Stimulated activated naive CD8-positive, alpha-beta T cell treated with anti-CD3 and anti-CD28 coated beads, Interleukin-15, Interleukin-2, amounts not matched to agents 100 ng/mL and 50 ng/mL, for 24 hours (primary cell): Measurements from ENCODE around the gene HSFX3.
"Not testable (repeated sequence)": the region's sequence is repeated elsewhere in the genome, so short reads cannot be mapped to it uniquely, and the experiment has no call there.

Experiments used
- H3K27ac Mint-ChIP-seq: one replicate; pipeline ENCODE4 v1.8.0; 2021; ENCODE audit warnings: mild to moderate bottlenecking, mixed read lengths
- H3K27me3 Mint-ChIP-seq: one replicate; pipeline ENCODE4 v1.8.0; 2021; ENCODE audit warnings: mixed read lengths
- H3K36me3 Mint-ChIP-seq: one replicate; pipeline ENCODE4 v1.8.0; 2021; ENCODE audit warnings: low read depth, mixed read lengths
- H3K4me1 Mint-ChIP-seq: one replicate; pipeline ENCODE4 v1.8.0; 2021; ENCODE audit warnings: low read depth, mixed read lengths
- H3K4me3 Mint-ChIP-seq: one replicate; pipeline ENCODE4 v1.8.0; 2021; ENCODE audit warnings: mild to moderate bottlenecking, mixed read lengths
- H3K9me3 Mint-ChIP-seq: one replicate; pipeline ENCODE4 v1.8.0; 2021; ENCODE audit warnings: mixed read lengths

The HSFX3 gene

DNA sequence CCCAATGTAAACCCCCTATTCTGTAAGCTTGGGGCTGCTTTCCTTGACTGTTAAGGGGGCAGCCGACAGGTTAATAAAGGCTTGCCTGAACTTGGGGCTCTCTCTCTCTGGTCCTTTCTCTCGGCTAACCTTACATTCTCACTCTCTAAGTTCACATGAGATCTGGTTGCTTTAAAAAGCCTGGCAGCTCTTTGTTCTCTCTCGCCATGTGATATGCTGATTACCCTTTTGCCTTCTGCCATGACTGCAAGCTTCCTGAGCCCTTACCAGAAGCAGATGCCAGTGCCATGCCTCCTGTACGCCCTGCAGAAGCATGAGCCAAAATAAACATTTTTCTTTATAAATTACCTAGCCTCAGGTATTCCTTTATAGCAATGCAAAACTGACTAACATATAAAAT is 5.5 kb upstream of the HSFX3 start:
- not testable (repeated sequence) for H3K27ac Mint-ChIP-seq, H3K4me3 Mint-ChIP-seq, H3K9me3 Mint-ChIP-seq, H3K36me3 Mint-ChIP-seq, H3K4me1 Mint-ChIP-seq, H3K27me3 Mint-ChIP-seq

DNA sequence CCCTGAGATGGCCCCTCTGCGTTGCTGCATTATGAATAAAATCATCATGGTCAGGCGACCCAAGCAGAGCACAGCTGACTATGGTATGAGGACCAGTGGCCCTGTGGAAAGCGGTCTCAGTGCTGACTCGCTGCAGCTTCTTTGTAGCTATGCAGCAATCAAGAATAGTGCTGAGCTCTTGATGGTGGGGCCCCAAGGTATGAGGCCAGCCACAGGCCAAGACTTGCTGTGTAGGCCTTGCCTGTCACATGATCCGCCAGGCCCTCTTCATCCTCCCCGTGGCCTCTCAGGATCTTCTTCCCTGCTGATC is 2.2 kb upstream of the HSFX3 start:
- H3K9me3 Mint-ChIP-seq, H3K4me1 Mint-ChIP-seq, H3K4me3 Mint-ChIP-seq, H3K27me3 Mint-ChIP-seq, H3K27ac Mint-ChIP-seq, H3K36me3 Mint-ChIP-seq: not testable (repeated sequence)

DNA sequence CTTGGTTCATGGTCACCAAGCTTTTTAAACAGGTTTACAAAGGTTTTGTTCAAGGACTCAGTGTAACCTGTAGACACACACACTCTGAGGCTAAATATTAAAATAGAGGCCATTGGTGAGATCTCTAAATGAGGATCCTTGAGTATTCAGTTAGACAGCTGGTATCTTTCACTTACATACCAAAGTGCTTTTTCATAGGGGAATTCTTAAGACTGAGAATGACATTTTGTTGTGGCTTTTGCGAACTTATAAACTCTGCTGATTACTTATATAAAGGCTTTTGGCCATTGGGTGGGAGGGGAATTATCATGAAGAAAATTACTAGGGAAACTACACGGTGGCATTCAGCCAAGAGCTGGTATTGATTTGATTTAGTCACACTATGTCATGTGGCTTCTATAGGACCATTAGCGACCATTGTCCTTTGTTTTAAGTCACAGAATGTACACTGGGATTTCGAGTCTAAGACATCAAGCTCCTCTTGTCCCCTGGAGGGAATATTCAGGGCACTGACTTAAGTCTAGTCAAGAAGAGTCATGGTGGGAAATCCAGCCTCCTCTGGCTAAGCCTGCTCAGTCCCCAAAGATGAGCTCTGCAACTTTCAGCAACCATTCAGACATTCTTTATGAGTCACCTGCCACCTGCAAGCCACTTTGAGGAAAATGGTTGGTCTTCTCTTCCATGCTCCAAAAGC is 1.7 kb upstream of the HSFX3 start:
- not testable (repeated sequence) for H3K27ac Mint-ChIP-seq, H3K9me3 Mint-ChIP-seq, H3K27me3 Mint-ChIP-seq, H3K36me3 Mint-ChIP-seq, H3K4me3 Mint-ChIP-seq, H3K4me1 Mint-ChIP-seq

DNA sequence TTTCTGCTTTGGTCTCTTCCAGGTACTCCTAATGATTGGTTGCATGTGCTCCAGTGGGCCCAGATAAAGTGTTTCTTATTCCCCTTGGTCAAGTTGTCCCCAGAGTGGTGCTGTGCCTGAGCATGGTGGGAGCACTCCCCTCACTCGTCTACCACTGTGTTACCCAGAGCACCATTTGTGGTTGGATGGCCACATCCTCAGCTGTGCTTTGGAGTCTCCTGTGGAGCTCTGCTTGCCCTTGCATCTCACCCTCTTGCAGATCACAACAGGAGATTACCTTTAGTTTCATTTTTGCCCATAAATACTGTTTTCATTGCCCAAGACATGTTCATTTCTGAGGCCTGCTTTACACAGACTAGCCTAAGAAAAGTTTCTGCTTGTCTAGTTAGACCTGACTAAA is 730 bp upstream of the HSFX3 start:
- H3K27ac Mint-ChIP-seq, H3K36me3 Mint-ChIP-seq, H3K9me3 Mint-ChIP-seq, H3K27me3 Mint-ChIP-seq, H3K4me1 Mint-ChIP-seq, H3K4me3 Mint-ChIP-seq: not testable (repeated sequence)

DNA sequence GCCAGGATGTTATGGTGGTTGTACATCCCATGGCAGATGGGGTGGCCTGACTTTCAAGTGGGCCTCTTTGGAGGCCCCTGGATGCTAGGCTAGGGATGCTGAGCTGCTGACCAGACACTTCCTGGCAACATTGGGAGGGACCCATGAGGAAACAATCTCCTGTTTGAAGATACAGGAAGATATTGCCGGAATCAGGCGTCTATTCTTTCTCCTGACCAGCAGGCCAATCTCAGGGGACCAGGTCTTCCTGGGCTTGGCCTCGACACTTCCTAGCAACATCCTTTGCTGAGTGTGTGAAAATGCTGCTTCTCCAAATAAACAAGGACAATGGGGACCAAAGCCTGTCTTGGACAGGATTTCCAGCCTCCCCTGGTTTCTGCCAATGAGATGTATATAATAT is 1.9 kb downstream of the HSFX3 start:
- not testable (repeated sequence) for H3K36me3 Mint-ChIP-seq, H3K27ac Mint-ChIP-seq, H3K4me3 Mint-ChIP-seq, H3K9me3 Mint-ChIP-seq, H3K4me1 Mint-ChIP-seq, H3K27me3 Mint-ChIP-seq

DNA sequence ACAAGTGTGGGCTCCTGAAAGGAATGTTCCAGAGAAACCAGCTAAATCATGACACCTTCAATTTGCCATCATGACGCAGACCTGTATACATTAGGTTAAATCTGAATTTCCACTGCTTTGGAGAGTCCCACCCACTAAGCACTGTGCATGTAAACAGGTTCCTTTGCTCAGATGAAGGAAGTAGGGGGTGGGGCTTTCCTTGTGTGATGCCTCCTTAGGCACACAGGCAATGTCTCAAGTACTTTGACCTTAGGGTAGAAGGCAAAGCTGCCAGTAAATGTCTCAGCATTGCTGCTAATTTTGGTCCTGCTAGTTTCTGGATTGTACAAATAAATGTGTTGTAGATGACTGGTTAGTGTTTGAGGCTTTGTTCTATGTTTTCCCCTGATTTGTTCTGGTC is 2.8 kb downstream of the HSFX3 start:
- not testable (repeated sequence) for H3K4me1 Mint-ChIP-seq, H3K9me3 Mint-ChIP-seq

DNA sequence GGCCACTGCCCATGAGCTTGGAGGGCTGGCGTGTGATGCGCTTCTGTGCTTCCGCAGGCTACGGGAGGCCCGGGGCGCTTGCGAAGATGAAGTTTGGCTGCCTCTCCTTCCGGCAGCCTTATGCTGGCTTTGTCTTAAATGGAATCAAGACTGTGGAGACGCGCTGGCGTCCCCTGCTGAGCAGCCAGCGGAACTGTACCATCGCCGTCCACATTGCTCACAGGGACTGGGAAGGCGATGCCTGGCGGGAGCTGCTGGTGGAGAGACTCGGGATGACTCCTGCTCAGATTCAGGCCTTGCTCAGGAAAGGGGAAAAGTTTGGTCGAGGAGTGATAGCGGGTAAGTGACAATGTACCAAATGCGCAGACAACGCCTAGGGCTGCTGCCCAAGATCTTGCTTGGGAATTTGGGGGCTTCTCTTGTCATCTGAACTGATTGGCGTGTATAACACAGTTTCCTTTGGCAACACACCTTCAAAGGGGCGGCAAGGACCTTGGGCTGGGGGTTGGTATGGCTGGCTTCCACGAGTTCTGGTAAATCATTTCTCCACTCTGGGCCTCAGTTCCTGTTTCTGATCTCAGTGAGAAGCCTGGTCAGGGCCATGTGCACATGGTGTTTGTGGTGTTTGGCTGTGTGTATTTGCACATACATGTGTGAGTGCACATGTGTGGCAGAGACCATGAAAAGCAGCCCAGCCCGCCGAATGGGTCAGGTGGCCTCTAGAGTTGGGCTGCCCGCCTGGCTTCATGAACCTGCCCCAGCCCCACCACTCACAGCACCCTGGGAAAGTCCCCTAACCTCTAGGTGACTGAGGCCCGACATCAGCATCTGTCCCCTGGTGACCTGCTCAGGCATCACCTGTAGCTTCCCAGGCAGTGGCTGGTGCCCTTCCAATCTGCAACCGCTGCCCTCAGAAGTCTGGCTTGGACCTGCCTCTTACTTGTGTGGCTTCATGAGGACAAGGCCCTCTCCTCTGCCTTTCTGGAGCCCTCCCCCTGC is 3.9 kb downstream of the HSFX3 start:
- not testable (repeated sequence) for H3K27ac Mint-ChIP-seq, H3K36me3 Mint-ChIP-seq, H3K27me3 Mint-ChIP-seq, H3K4me3 Mint-ChIP-seq, H3K9me3 Mint-ChIP-seq, H3K4me1 Mint-ChIP-seq

More for the DNA sequence above, 2.8 kb downstream of the HSFX3 start:
- H3K27ac Mint-ChIP-seq, H3K36me3 Mint-ChIP-seq, H3K27me3 Mint-ChIP-seq, H3K4me3 Mint-ChIP-seq: not testable (repeated sequence)

DNA sequence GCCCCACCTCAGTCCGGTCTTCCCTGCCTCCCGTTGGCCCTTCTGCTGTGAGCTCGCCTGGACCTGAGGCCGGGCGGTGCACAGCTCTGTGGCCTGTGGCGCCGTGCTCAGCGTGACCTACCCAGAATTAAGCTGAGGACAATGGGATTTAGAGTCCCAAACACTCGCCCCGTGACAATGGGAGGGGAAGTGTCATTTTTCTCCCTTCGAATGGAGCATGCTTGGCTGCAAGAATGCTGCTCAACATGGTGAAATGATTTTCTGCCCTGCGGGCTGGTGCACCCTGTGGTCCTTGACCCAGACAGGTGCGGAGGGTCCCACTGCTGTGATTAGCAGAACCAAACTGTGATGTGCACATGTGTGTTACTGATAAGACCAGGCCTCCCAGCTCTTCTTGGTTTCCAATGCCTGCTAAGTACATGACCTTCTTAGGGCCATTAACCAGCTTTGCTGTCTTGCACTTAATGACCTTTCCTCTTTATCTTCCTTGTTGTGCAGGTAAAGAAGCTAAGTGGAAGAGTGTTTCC is 8.1 kb downstream of the HSFX3 start:
- peaks cover 3% of the 10 kb centered on the region for H3K4me1 Mint-ChIP-seq

DNA sequence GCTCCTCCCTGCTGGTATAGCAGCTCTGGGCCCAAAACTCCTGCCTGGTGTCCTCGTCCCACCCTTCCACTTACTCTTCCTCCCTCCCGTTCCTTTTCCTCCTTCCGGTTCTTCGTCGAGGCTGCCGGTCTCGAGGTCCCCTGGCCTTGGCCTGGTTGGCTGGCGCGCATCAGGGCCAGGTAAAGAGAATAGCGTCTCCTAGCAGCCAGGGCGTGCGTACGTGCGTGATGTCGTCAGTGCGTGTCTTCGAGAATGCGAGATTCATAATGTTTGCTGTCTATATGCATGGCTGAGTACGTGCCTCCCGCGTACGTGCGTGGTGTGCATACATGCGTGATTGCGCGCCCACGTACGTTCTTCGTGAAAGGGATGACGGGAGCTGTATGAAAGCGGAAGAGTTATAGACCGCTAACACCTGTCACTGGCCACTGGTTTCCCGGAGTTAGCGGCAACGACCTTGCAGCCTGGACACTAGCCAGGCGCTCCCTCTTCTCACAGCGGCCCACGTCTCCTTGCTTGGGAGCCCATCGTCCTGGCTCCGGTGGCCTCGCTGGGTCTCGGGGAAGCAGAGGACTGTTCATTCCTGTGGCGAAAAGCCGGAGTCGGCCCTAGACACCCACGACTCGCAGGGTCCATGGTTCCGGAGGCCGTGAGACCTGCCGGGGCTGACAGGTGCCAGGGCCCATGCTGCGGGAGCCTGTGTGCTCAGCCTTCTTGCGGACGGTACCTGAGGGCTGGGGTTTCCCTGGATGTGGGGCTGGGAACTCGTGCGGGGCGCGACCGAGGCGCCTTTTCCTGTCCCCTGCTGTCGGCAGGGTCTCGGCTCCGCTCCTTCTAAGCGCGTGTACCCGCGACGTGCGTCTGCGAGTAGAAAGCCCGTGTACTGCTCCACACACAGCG is 8.9 kb downstream of the HSFX3 start, which contains the start of gene EOLA1:
Gene EOLA1 (plus strand): TSS at position 392 of the 900 bp plus-strand sequence. CDS start 4,619 bp downstream, outside the sequence.
- peak within 1 kb of the TSS; percentile 98 for H3K27ac Mint-ChIP-seq
- peak within 1 kb of the TSS; percentile 83 for H3K4me3 Mint-ChIP-seq
- peaks cover 3% of the 10 kb centered on the region for H3K4me1 Mint-ChIP-seq
- no peaks in the 10 kb centered on the region for H3K36me3 Mint-ChIP-seq
- H3K9me3 Mint-ChIP-seq, result no peaks in the 10 kb centered on the region
- H3K27me3 Mint-ChIP-seq, result no peaks in the 10 kb centered on the region

More for the DNA sequence above, 8.1 kb downstream of the HSFX3 start:
- Mint-ChIP-seq H3K4me3 (peak overlapping the region; percentile 83), H3K27ac (peak overlapping the region; percentile 98), H3K36me3 (no peaks in the 10 kb centered on the region), H3K9me3 (no peaks in the 10 kb centered on the region), H3K27me3 (no peaks in the 10 kb centered on the region)

DNA sequence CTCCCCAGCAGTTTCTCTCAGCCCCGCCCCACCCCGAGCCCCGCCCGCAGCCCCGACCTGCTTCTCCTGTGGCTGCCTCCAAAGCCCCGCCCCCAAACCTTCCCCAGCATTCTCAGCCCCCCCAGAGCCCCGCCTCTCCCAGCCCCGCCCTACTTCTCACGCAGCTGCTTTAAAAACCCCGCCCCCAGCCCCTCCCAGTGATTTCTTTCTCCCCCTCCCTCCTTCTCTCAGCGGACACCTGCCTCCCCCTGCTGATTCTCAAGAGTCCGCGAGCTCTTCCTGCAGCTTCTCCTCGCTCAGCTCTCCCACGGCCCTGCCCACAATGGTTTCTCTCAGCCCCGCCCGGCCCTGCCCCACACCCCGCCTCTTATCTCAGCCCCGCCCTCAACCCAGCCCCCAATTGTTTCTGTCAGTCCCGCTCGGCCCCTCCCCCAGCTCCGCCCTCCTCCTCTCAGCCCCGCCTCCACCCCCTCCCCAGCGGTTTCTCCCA is 9.5 kb downstream of the HSFX3 start:
- Mint-ChIP-seq H3K27me3 (no peaks in the 10 kb centered on the region), H3K4me3 (peak overlapping the region; percentile 83), H3K36me3 (no peaks in the 10 kb centered on the region), H3K9me3 (no peaks in the 10 kb centered on the region), H3K4me1 (peaks cover 3% of the 10 kb centered on the region), H3K27ac (peak overlapping the region; percentile 98)

DNA sequence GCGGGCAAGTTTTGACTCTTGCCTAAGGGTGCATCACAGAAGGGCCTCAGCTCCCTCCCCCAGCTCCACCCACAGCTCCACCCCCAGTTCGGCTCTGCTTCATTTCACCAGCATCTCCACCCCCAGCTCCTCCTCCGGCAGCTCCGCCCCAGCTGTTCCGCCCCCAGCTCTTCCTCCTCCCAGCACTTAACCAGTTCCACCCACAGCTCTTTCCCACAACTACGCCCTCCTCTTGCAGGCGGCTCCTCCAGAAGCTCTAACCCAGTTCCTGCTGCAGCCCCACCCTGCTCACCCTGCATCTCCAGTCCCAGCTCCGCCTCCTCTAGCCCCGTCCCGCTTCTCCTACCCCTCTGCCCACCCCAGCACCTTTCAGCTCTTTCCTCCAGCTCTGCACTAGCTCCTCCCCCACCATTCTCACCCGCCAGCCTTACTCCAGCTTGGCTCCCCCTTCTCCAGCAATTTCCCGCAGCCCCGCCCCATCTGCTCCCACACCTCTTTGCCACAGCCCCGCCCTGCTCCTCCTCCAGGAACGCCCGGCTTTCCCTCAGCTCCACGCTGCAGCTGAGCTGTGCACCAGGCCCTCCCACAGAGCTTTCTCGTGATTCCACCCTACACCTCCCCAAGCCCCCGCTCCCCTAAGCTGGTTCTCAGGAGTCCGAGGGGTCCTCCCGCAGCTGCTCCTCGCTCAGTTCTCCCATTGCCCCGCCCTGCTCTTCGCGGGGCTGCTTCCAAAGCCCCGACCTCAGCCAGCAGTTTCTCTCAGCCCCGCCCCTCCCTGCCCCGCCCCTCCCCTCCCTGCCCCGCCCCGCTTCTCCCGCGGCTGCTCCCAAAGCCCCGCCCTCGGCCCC is 10.2 kb downstream of the HSFX3 start:
- H3K27me3 Mint-ChIP-seq, result no peaks in the 10 kb centered on the region
- peaks cover 3% of the 10 kb centered on the region for H3K4me1 Mint-ChIP-seq
- H3K36me3 Mint-ChIP-seq, result no peaks in the 10 kb centered on the region
- peak overlapping the region; percentile 79 for H3K4me3 Mint-ChIP-seq
- H3K27ac Mint-ChIP-seq, result peak overlapping the region; percentile 92
- H3K9me3 Mint-ChIP-seq, result no peaks in the 10 kb centered on the region

DNA sequence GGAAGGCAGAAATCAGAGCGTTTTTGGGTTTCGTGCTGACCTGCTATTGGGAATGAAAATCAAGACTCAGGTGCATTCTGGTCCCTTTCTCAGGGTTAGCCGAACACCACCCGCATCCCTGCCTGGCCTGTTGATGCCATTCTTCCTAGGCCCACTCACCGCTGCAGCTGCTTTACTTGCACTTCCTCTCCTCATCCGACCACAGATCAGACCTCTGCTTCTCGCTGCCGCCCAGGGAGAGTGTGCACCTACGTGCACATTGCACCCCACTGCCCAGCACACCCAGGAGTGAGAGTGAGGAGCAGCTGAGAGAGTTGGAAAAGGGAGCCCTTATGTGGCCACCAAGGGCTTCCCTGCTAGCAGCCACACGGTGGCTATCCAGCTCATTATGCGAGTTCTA is 12.2 kb downstream of the HSFX3 start:
- not testable (repeated sequence) for H3K9me3 Mint-ChIP-seq, H3K4me3 Mint-ChIP-seq

DNA sequence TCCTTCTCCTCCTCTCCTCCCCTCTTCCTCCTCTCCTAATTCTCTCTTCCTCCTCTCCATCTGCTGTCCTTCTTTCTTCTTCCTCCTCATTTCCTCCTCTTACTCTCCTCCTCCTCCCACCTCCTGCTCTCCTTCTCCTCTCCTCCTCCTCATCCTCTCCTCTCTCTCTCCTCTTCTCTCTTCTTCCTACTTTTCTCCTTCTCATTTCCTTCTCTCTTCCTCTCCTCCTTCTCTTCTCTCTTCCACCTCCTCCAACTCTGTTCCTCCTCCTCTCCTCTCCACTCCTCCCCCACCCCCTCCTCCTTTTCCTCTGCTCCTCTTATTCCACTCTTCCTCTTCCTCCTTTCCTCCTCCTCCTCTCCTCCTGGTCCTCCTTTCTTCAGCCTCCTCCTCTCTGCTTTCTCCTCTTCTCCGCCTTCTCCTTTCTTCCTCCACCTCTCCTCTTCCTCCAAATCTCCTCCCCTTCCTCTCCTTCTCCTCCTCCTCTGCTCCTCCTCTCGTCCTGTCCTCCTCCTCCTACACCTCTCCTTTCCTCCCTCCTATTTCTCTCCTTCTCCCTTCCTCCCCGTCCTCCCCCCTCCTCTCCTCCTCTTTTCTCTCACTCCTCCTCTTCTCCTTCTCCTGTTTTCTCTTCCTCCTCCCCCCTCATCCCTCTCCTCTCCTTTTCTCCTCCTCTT is 14.7 kb downstream of the HSFX3 start:
- Mint-ChIP-seq H3K4me1 (peaks cover 23% of the 10 kb centered on the region), H3K27ac (peak overlapping the region; percentile 40)
- not testable (repeated sequence) for H3K9me3 Mint-ChIP-seq, H3K27me3 Mint-ChIP-seq, H3K4me3 Mint-ChIP-seq, H3K36me3 Mint-ChIP-seq

More for the DNA sequence above, 12.2 kb downstream of the HSFX3 start:
- not testable (repeated sequence) for H3K27me3 Mint-ChIP-seq, H3K4me1 Mint-ChIP-seq, H3K27ac Mint-ChIP-seq, H3K36me3 Mint-ChIP-seq
